H9 (cell line): ENCODE data around the gene TYMP. TPM values are rescaled to one million over a fixed set of nuclear protein-coding genes. Genes with fewer than 3 reads are reported as not detected.

ENCODE experiments used
- DNase-seq: peaks from one replicate; pipeline ENCODE4 v3.0.0-alpha.2; 2017
- H2AFZ ChIP-seq: one replicate; pipeline ENCODE4 v1.6.1; 2013; ENCODE audit warnings: mild to moderate bottlenecking, low read length, control low read depth, moderate library complexity
- H2AK5ac ChIP-seq: 2 replicates; pipeline ENCODE4 v1.6.1; 2013; ENCODE audit warnings: low read length, control low read depth, mixed read lengths; ENCODE audit not compliant: insufficient read length
- H2BK120ac ChIP-seq: one replicate; pipeline ENCODE4 v1.6.1; 2013; ENCODE audit warnings: low read depth, mild to moderate bottlenecking, low read length, control low read depth, inconsistent platforms; ENCODE audit not compliant: poor library complexity, severe bottlenecking
- H2BK12ac ChIP-seq: 2 replicates; pipeline ENCODE4 v1.6.1; 2013; ENCODE audit warnings: low read length, control low read depth, mixed read lengths, low read depth; ENCODE audit not compliant: insufficient read length
- H2BK15ac ChIP-seq: 2 replicates; pipeline ENCODE4 v1.6.1; 2013; ENCODE audit warnings: low read depth, low read length, control low read depth
- H2BK20ac ChIP-seq: one replicate; pipeline ENCODE4 v1.6.1; 2013; ENCODE audit warnings: low read depth, mild to moderate bottlenecking, low read length, control low read depth, inconsistent platforms; ENCODE audit not compliant: poor library complexity, severe bottlenecking
- H2BK5ac ChIP-seq: 2 replicates; pipeline ENCODE4 v1.6.1; 2013; ENCODE audit warnings: low read length, control low read depth, mixed read lengths; ENCODE audit not compliant: insufficient read length
- H3K14ac ChIP-seq: 2 replicates; pipeline ENCODE4 v1.6.1; 2013; ENCODE audit warnings: low read length, control low read depth; ENCODE audit not compliant: insufficient read depth
- H3K18ac ChIP-seq: 2 replicates; pipeline ENCODE4 v1.6.1; 2013; ENCODE audit warnings: low read depth, mild to moderate bottlenecking, mixed read lengths, low read length, control low read depth; ENCODE audit not compliant: insufficient read length
- H3K23ac ChIP-seq: 2 replicates; pipeline ENCODE4 v1.6.1; 2013; ENCODE audit warnings: low read length, control low read depth, mixed read lengths, low read depth; ENCODE audit not compliant: insufficient read length
- H3K23me2 ChIP-seq: 2 replicates; pipeline ENCODE4 v1.6.1; 2013; ENCODE audit warnings: low read depth, mild to moderate bottlenecking, mixed read lengths, low read length, control low read depth; ENCODE audit not compliant: insufficient read length, poor library complexity, severe bottlenecking
- H3K27ac ChIP-seq: 2 replicates; pipeline ENCODE4 v1.5.1; 2013; ENCODE audit warnings: low read length, control low read depth, mixed read lengths, low read depth; ENCODE audit not compliant: insufficient read length
- H3K27me3 ChIP-seq: 2 replicates; pipeline ENCODE4 v1.6.1; 2013; ENCODE audit warnings: low read length, control low read depth, inconsistent platforms; ENCODE audit not compliant: insufficient read depth
- H3K4ac ChIP-seq: 2 replicates; pipeline ENCODE4 v1.6.1; 2013; ENCODE audit warnings: low read depth, mild to moderate bottlenecking, control low read depth, inconsistent platforms, low read length, moderate library complexity
- H3K4me1 ChIP-seq: 2 replicates; pipeline ENCODE4 v1.6.1; 2013; ENCODE audit warnings: low read length, control low read depth, inconsistent platforms; ENCODE audit not compliant: insufficient read depth
- H3K4me2 ChIP-seq: 2 replicates; pipeline ENCODE4 v1.6.1; 2013; ENCODE audit warnings: low read length, control low read depth, mixed read lengths; ENCODE audit not compliant: insufficient read length, insufficient read depth
- H3K56ac ChIP-seq: 2 replicates; pipeline ENCODE4 v1.6.1; 2013; ENCODE audit warnings: low read depth, mild to moderate bottlenecking, mixed read lengths, low read length, control low read depth; ENCODE audit not compliant: insufficient read length
- H3K79me1 ChIP-seq: 2 replicates; pipeline ENCODE4 v1.6.1; 2013; ENCODE audit warnings: low read depth, mild to moderate bottlenecking, moderate library complexity, low read length, control low read depth, inconsistent platforms; ENCODE audit not compliant: insufficient read depth, poor library complexity, severe bottlenecking
- H3K79me2 ChIP-seq: 2 replicates; pipeline ENCODE4 v1.6.1; 2013; ENCODE audit warnings: low read length, control low read depth, inconsistent platforms; ENCODE audit not compliant: insufficient read depth
- H3K9ac ChIP-seq: 2 replicates; pipeline ENCODE4 v1.6.1; 2013; ENCODE audit warnings: low read length, control low read depth, mixed read lengths; ENCODE audit not compliant: insufficient read length; ENCODE audit errors: extremely low read depth
- H3K9me3 ChIP-seq: one replicate; pipeline ENCODE4 v1.6.1; 2013; ENCODE audit warnings: low read depth, low read length, inconsistent platforms; ENCODE audit not compliant: control insufficient read depth
- H3T11ph ChIP-seq: one replicate; pipeline ENCODE4 v1.6.1; 2013; ENCODE audit warnings: mild to moderate bottlenecking, low read length, control low read depth, inconsistent platforms
- H4K20me1 ChIP-seq: one replicate; pipeline ENCODE4 v1.6.1; 2013; ENCODE audit not compliant: control insufficient read depth, insufficient read length, insufficient read depth
- H4K5ac ChIP-seq: 2 replicates; pipeline ENCODE4 v1.6.1; 2013; ENCODE audit warnings: low read depth, mild to moderate bottlenecking, mixed read lengths, low read length, control low read depth; ENCODE audit not compliant: insufficient read length
- H4K8ac ChIP-seq: replicated peaks from 2 replicates; pipeline ENCODE4 v1.6.1; 2013; ENCODE audit warnings: low read length, control low read depth, mixed read lengths, low read depth; ENCODE audit not compliant: insufficient read length
- H4K91ac ChIP-seq: 2 replicates; pipeline ENCODE4 v1.6.1; 2013; ENCODE audit warnings: low read depth, mild to moderate bottlenecking, moderate library complexity, mixed read lengths, low read length, control low read depth; ENCODE audit not compliant: insufficient read length
- H3K27ac Mint-ChIP-seq, 3 experiments: 2 replicates in 2 of 3; 3 replicates in 1 of 3; pipeline ENCODE4 v1.8.0; 2020 to 2021; ENCODE audit warnings: mixed read lengths in 3 of 3, mild to moderate bottlenecking in 1 of 3, moderate library complexity in 1 of 3
- H3K27me3 Mint-ChIP-seq: 2 replicates; pipeline ENCODE4 v1.8.0; 2021; ENCODE audit warnings: low read depth, mild to moderate bottlenecking, moderate library complexity, mixed read lengths
- H3K36me3 Mint-ChIP-seq, 3 experiments: 2 replicates in 2 of 3; 3 replicates in 1 of 3; pipeline ENCODE4 v1.8.0; 2020 to 2021; ENCODE audit warnings: low read depth in 3 of 3, mixed read lengths in 3 of 3; ENCODE audit not compliant: insufficient read depth in 1 of 3
- H3K4me1 Mint-ChIP-seq, 2 experiments: 2 replicates each; pipeline ENCODE4 v1.8.0; 2020; ENCODE audit warnings: mixed read lengths in 2 of 2
- H3K4me3 Mint-ChIP-seq, 2 experiments: 2 replicates in 1 of 2; 3 replicates in 1 of 2; pipeline ENCODE4 v1.8.0; 2020 to 2021; ENCODE audit warnings: mild to moderate bottlenecking in 2 of 2, mixed read lengths in 2 of 2, moderate library complexity in 1 of 2
- H3K9me3 Mint-ChIP-seq, 2 experiments: 2 replicates in 1 of 2; 3 replicates in 1 of 2; pipeline ENCODE4 v1.8.0; 2020; ENCODE audit warnings: mild to moderate bottlenecking in 2 of 2, mixed read lengths in 2 of 2, moderate library complexity in 1 of 2
- WGBS: extraction: QIAGEN DNeasy Blood & Tissue Kit; methylation state at CpG from one replicate; pipeline ENCODE4 v1.1.7; 2013; ENCODE audit warnings: missing lambda C conversion rate, low lambda C conversion rate, mixed read lengths; ENCODE audit not compliant: insufficient read length; ENCODE audit errors: extremely low coverage; 5-methylcytosine and 5-hydroxymethylcytosine counted together
- total RNA-seq: library from RNA; stranded (reverse); gene quantifications from 2 replicates; pipeline ENCODE4 v1.2.1, GENCODE V29; 2021
- TF ChIP-seq, protein P1 (sequence below): fragments of 200-600 bp; sonication (generic); conservative IDR thresholded peaks from 3 replicates; pipeline ENCODE4 v1.8.0; 2021; ENCODE audit warnings: antibody characterized with exemption, mild to moderate bottlenecking

TYMP gene
- total RNA-seq, 1 experiment from 2014 or later, result 1.0 TPM

DNA sequence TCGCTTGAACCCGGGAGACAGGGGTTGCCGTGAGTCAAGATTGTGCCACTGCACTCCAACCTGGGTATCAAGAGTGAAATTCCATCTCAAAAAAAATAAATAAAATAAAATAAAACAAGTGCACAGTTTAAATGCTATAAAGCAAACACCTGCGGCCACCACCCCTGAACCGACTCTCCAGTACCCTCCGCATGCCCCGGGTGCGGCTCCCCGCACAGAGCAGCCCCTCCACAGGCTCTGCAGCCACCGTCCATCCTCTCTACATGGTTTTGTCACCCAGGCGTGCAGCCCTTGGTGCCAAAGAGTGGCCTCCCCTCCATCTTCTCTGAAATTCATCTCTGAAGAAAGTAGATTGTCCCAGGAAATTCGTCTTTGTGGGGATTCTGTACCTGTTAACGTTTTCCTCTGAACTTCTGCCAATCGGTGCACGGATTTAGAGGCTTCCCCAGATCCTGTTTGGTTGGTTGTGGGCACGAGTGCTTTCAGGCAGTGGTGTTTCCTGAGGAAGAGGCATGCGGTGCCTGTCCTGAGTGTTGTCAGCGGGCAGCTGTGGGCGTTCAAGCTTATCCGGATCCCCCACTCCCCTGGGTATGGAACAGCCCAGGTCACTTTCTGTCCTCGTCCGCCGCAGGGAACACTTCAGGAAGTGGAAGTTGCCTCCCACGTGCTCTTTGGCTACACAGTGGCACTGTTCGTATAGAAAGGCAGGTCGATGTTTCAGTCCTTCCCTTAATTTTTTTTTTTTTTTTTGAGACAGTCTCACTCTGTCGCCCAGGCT is 39.1 kb downstream of the TYMP start:
- Histone ChIP-seq H3K23ac (no peak overlapping the region), H2BK15ac (no peak overlapping the region), H4K91ac (no peak overlapping the region), H3K9me3 (no peaks in the 10 kb centered on the region), H2BK5ac (no peak overlapping the region), H3K23me2 (no peaks in the 10 kb centered on the region), H3K14ac (no peak overlapping the region), H2BK20ac (no peak overlapping the region), H3K9ac (no peak overlapping the region), H4K5ac (no peak overlapping the region), H3K4me1 (no peaks in the 10 kb centered on the region), H3T11ph (no peak overlapping the region), H4K20me1 (no peaks in the 10 kb centered on the region), H3K79me2 (no peaks in the 10 kb centered on the region), H2BK120ac (no peak overlapping the region), H3K27ac (no peak overlapping the region), H3K18ac (no peak overlapping the region), H3K56ac (no peak overlapping the region), H3K4me2 (no peak overlapping the region), H4K8ac (no peak overlapping the region), H3K27me3 (no peaks in the 10 kb centered on the region), H3K79me1 (no peaks in the 10 kb centered on the region), H3K4ac (no peak overlapping the region), H2AFZ (no peak overlapping the region), H2AK5ac (no peak overlapping the region), H2BK12ac (no peak overlapping the region)
- TF ChIP-seq, protein P1, sequence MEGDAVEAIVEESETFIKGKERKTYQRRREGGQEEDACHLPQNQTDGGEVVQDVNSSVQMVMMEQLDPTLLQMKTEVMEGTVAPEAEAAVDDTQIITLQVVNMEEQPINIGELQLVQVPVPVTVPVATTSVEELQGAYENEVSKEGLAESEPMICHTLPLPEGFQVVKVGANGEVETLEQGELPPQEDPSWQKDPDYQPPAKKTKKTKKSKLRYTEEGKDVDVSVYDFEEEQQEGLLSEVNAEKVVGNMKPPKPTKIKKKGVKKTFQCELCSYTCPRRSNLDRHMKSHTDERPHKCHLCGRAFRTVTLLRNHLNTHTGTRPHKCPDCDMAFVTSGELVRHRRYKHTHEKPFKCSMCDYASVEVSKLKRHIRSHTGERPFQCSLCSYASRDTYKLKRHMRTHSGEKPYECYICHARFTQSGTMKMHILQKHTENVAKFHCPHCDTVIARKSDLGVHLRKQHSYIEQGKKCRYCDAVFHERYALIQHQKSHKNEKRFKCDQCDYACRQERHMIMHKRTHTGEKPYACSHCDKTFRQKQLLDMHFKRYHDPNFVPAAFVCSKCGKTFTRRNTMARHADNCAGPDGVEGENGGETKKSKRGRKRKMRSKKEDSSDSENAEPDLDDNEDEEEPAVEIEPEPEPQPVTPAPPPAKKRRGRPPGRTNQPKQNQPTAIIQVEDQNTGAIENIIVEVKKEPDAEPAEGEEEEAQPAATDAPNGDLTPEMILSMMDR, result no peak
- Mint-ChIP-seq H3K36me3 (no peaks in the 10 kb centered on the region), H3K9me3 (peaks cover 0 to 3% of the 10 kb centered on the region in 2 experiments; a peak in 2 of 5 replicates), H3K27me3 (peaks cover 12% of the 10 kb centered on the region), H3K27ac (no peak overlapping the region), H3K4me3 (no peak overlapping the region), H3K4me1 (peaks cover 3 to 6% of the 10 kb centered on the region in 2 experiments; a peak in 2 of 4 replicates)
- WGBS, result no CpG with 5 or more reads among the region's 27 CpGs
- DNase-seq, result no peak
